Heart right ventricle (tissue), 16 donors: Measurements from ENCODE around the gene SEMA3C. TPM values are rescaled to one million over a fixed set of nuclear protein-coding genes. Genes with fewer than 3 reads are reported as not detected.

Experiments
- ATAC-seq, 8 donors: fragments of 200-7000 bp; cut with Tn5 transposase; one replicate each; pipeline ENCODE4 v1.9.1; 2020; ENCODE audit warnings: mild to moderate bottlenecking in 8 of 8, moderate library complexity in 8 of 8, moderate number of reproducible peaks in 1 of 8
- DNase-seq, 2 donors: peaks; one replicate each; pipeline ENCODE4 v3.0.0-alpha.2; 2020
- H3K27ac ChIP-seq, 10 donors: fragments of 200-600 bp; sonication (generic) in 2 of 10; one replicate each; pipeline versions ENCODE4 v1.5.0 to v1.8.0; 2020 to 2022; ENCODE audit warnings: mild to moderate bottlenecking in 3 of 10
- H3K27me3 ChIP-seq, 7 donors: fragments of 200-600 bp; one replicate each; pipeline ENCODE4 v1.8.0; 2021 to 2022; ENCODE audit warnings: mild to moderate bottlenecking in 2 of 7
- H3K36me3 ChIP-seq, 9 donors: fragments of 200-600 bp; sonication (generic) in 1 of 9; one replicate each; pipeline versions ENCODE4 v1.5.0 to v1.8.0; 2020 to 2022; ENCODE audit warnings: mild to moderate bottlenecking in 2 of 9
- H3K4me1 ChIP-seq, 9 donors: fragments of 200-600 bp; sonication (generic) in 1 of 9; one replicate each; pipeline versions ENCODE4 v1.5.0 to v1.8.0; 2020 to 2022; ENCODE audit warnings: mild to moderate bottlenecking in 4 of 9
- H3K4me3 ChIP-seq, 10 donors: fragments of 200-600 bp; sonication (generic) in 2 of 10; one replicate each; pipeline versions ENCODE4 v1.5.0 to v1.8.0; 2020 to 2022; ENCODE audit warnings: mild to moderate bottlenecking in 7 of 10, moderate library complexity in 2 of 10
- H3K9me3 ChIP-seq, 11 donors: fragments of 200-600 bp in 10 of 11; sonication (generic) in 2 of 11; one replicate each; pipeline versions ENCODE4 v1.5.0 to v1.8.0; 2013 to 2022; ENCODE audit warnings: mild to moderate bottlenecking in 2 of 11, control low read depth in 1 of 11, moderate library complexity in 1 of 11
- CTCF ChIP-seq, 9 donors: fragments of 200-600 bp; sonication (generic) in 2 of 9; IDR thresholded peaks; one replicate each; pipeline versions ENCODE4 v1.5.0 to v1.8.0; 2021 to 2022; ENCODE audit warnings: antibody characterized with exemption in 9 of 9, mild to moderate bottlenecking in 5 of 9, moderate library complexity in 1 of 9
- WGBS, 2 donors: extraction: QIAGEN DNeasy Blood & Tissue Kit; methylation state at CpG; one replicate each; pipeline ENCODE4 v1.1.7; 2013; ENCODE audit warnings: inconsistent platforms in 1 of 2; 5-methylcytosine and 5-hydroxymethylcytosine counted together
- intact Hi-C, 10 donors: fragments of 100-400 bp; cut with DNase I; formaldehyde crosslinking; loops; one replicate each; pipeline versions ENCODE4 v1.11.1 to v1.14.2; 2022
- polyA plus RNA-seq, 2 donors: library from polyadenylated mRNA; stranded (reverse); fragments of 200-250 nt; gene quantifications; one replicate each; pipeline ENCODE4 v1.2.3, GENCODE V29; 2013
- total RNA-seq, 10 donors: library from RNA; stranded (reverse); fragmentation: NEBNext Ultra II Directional in 3 of 10; extraction: Animal tissue kit (Norgen Biotek cat#: 25700) in 3 of 10; gene quantifications; one replicate each; pipeline versions ENCODE4 v1.2.1 to v1.2.4, GENCODE V29; 2021 to 2023
- donor health status: Arrhythmogenic right ventricular cardiomyopathy.
- donor health status: ischemic (EF 13 %, LVEDD 7.1; RV severe dilation, severe dysfunction).
- donor health status: healthy with polysubstance abuse.
- donor health status: DM: no; HTN: yes; CAD: no.
- donor health status: DM: no; HTN: no; CAD: no.
- donor health status: ischemic (EF 25% LVEDD 6.9; RV normal size, moderate dysfunction).
- donor health status: ischemic (EF 25% LVEDD 5.7; RV mildly dilated, moderate dysfunction).
- donor health status: healthy.
- donor health status: DM: yes; HTN: yes; CAD: no.
- donor health status: Ischemic cardiomyopathy.
- donor health status: ischemic (EF 35%, LVEDD 5.7; RV mildly dilated, moderate dysfunction).
- donor health status: nonischemic (EF 11% LVEDD 7.7; RV severe dilation, severe dysfunction).
- donor health status: DM: yes; HTN: yes; CAD: no.
- donor health status: PGD.
- donor health status: ischemic (EF 29% LVEDD 5.4; RV normal size, mild dysfunction).
- donor health status: nonischemic (EF 23%, LVEDD 6.1; RV moderate dilation, normal function).

SEMA3C gene
- total and polyA plus RNA-seq, 12 donors: 14.5 to 83.2 (median 57.3) TPM

- Histone ChIP-seq H3K9me3 (no peaks in the 10 kb centered on the region), H3K36me3 (no peaks in the 10 kb centered on the region), H3K4me3 (no peak overlapping the region), H3K27me3 (no peaks in the 10 kb centered on the region), H3K4me1 (peaks cover 6 to 52% (median 35%) of the 10 kb centered on the region in 9 donors), H3K27ac (peak overlapping the region in 2 of 10 donors; percentile 11 to 63)
- TF ChIP-seq CTCF (IDR thresholded peaks at IDR 0.05): no peak
- ATAC-seq (no peak), DNase-seq (no peak)
- WGBS, 2 donors: 90% methylated on average over 2 of the region's 2 CpGs
- intact Hi-C loops: no loop called here
Measured at GRCh38 chr7:80779456-80779855, 139.4 kb downstream of the SEMA3C start.

GRCh38 chr7:80775897-80776296, 143.0 kb downstream of the SEMA3C start:
- Histone ChIP-seq H3K27me3 (no peaks in the 10 kb centered on the region), H3K4me3 (no peak overlapping the region), H3K9me3 (no peaks in the 10 kb centered on the region), H3K4me1 (peaks cover 7 to 54% (median 31%) of the 10 kb centered on the region in 9 donors), H3K27ac (peak overlapping the region in 8 of 10 donors; percentile 18 to 76 (median 58)), H3K36me3 (no peaks in the 10 kb centered on the region)
- WGBS, 2 donors: 30 to 35% methylated on average over 3 of the region's 3 CpGs
- intact Hi-C loops: no loop called here
- ATAC-seq (peak in 5 of 8 donors; percentile 53 to 73 (median 64)), DNase-seq (no peak)
- TF ChIP-seq CTCF (IDR thresholded peaks at IDR 0.05): no peak

GRCh38 chr7:80775482-80775881, 143.4 kb downstream of the SEMA3C start:
- TF ChIP-seq CTCF (IDR thresholded peaks at IDR 0.05): no peak
- ATAC-seq: no peak
- Histone ChIP-seq H3K9me3 (no peaks in the 10 kb centered on the region), H3K4me1 (peaks cover 7 to 52% (median 28%) of the 10 kb centered on the region in 9 donors), H3K4me3 (no peak overlapping the region), H3K27ac (peak overlapping the region in 7 of 10 donors; percentile 34 to 76 (median 59)), H3K27me3 (no peaks in the 10 kb centered on the region), H3K36me3 (no peaks in the 10 kb centered on the region)
- intact Hi-C loops: no loop called here
- no peak for DNase-seq

GRCh38 chr7:80774843-80775242, 144.0 kb downstream of the SEMA3C start:
- Histone ChIP-seq H3K36me3 (no peaks in the 10 kb centered on the region), H3K27me3 (no peaks in the 10 kb centered on the region), H3K4me1 (peaks cover 7 to 50% (median 28%) of the 10 kb centered on the region in 9 donors), H3K4me3 (no peak overlapping the region), H3K27ac (peak overlapping the region in 6 of 10 donors; percentile 57 to 76 (median 62)), H3K9me3 (no peaks in the 10 kb centered on the region)
- no peak for ATAC-seq
- no peak for TF ChIP-seq CTCF (IDR thresholded peaks at IDR 0.05)
- WGBS, 2 donors: 62 to 78% methylated on average over 1 of the region's 1 CpG
- intact Hi-C loops: no loop called here
- DNase-seq: no peak
